ENCODE data around the gene FAM193B. TPM values are rescaled to one million over a fixed set of nuclear protein-coding genes. Genes with fewer than 3 reads are reported as not detected.
A peak's percentile ranks its signal among the peaks of the same experiment; 100 is the strongest.

Gene FAM193B
- total and polyA plus RNA-seq, 9 of the 15 experiments (the other 6 are each of a cell fraction or from before 2014, with no cell fraction given) = 4.4 to 76.4 (median 37.3) TPM

DNA sequence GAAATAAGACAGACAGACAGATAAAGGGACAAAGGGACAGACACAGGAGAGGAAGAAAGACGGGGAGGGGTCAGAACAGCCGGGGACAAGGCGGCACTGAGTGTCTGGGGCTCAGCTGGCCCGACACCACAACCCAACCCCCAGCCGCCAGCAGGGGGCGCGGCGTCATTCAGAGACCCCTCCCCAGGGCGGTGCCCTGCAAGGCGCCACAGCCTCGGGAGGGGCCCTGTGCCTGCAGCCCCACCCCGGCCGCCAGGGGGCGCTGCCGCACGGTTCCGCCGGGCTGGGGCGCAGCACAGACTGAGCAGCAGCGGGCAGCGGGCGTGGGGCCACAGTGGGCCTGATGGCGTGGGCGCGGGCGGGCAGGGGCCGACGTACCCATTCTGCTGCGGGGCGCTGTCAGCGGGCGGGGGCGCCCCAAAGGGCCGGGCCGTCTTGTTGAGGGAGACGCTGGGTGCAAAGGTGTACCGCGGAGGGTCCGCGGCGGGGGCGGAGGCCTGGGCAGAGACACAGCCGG, 62.9 kb downstream of the FAM193B start (continued):
- TF ChIP-seq, protein P1, sequence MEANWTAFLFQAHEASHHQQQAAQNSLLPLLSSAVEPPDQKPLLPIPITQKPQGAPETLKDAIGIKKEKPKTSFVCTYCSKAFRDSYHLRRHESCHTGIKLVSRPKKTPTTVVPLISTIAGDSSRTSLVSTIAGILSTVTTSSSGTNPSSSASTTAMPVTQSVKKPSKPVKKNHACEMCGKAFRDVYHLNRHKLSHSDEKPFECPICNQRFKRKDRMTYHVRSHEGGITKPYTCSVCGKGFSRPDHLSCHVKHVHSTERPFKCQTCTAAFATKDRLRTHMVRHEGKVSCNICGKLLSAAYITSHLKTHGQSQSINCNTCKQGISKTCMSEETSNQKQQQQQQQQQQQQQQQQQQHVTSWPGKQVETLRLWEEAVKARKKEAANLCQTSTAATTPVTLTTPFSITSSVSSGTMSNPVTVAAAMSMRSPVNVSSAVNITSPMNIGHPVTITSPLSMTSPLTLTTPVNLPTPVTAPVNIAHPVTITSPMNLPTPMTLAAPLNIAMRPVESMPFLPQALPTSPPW (CRISPR knock-in tag; IDR thresholded peaks at IDR 0.05) = peak; percentile 92
- TF ChIP-seq SMARCB1 (IDR thresholded peaks at IDR 0.05; ENCODE audit: insufficient read length, low read depth) (peak; percentile 45), ZNF23 (CRISPR knock-in tag; IDR thresholded peaks at IDR 0.05) (no peak), STAT5A (IDR thresholded peaks at IDR 0.05; ENCODE audit: borderline replicate concordance, low read length) (no peak; the same call in 1 of the 2 replicates), BRF1 (IDR thresholded peaks at IDR 0.05; ENCODE audit: borderline replicate concordance, extremely low read depth, insufficient read length) (no peak), DNMT1 (IDR thresholded peaks at IDR 0.05) (no peak), MEIS2 (IDR thresholded peaks at IDR 0.05; ENCODE audit: partially characterized antibody) (peak; percentile 6), CHCHD3 (CRISPR knock-in tag; IDR thresholded peaks at IDR 0.05) (no peak), PRMT5 (CRISPR knock-in tag; IDR thresholded peaks at IDR 0.05) (no peak), ARID1B (IDR thresholded peaks at IDR 0.05) (no peak), DEAF1 (CRISPR knock-in tag; IDR thresholded peaks at IDR 0.05) (peak; percentile 66), ZMIZ1 (IDR thresholded peaks at IDR 0.05; ENCODE audit: low read depth in 2 of 2, low read length in 2 of 2) (0 out of 4 replicates have a peak, but pooled peaks of 1 of the 2 experiments have one; percentile 59), ZNF785 (CRISPR knock-in tag; IDR thresholded peaks at IDR 0.05) (no peak), ZNF384 (IDR thresholded peaks at IDR 0.05; ENCODE audit: low read depth, low read length) (no peak), ZFX (CRISPR knock-in tag; IDR thresholded peaks at IDR 0.05) (0 out of 2 replicates have a peak, but pooled peaks have one; percentile 42), EP300 (IDR thresholded peaks at IDR 0.05; ENCODE audit: low read length) (0 out of 2 replicates have a peak, but pooled peaks have one; percentile 10), ZBTB17 (CRISPR knock-in tag; IDR thresholded peaks at IDR 0.05) (no peak)
- TF ChIP-seq, protein P2, sequence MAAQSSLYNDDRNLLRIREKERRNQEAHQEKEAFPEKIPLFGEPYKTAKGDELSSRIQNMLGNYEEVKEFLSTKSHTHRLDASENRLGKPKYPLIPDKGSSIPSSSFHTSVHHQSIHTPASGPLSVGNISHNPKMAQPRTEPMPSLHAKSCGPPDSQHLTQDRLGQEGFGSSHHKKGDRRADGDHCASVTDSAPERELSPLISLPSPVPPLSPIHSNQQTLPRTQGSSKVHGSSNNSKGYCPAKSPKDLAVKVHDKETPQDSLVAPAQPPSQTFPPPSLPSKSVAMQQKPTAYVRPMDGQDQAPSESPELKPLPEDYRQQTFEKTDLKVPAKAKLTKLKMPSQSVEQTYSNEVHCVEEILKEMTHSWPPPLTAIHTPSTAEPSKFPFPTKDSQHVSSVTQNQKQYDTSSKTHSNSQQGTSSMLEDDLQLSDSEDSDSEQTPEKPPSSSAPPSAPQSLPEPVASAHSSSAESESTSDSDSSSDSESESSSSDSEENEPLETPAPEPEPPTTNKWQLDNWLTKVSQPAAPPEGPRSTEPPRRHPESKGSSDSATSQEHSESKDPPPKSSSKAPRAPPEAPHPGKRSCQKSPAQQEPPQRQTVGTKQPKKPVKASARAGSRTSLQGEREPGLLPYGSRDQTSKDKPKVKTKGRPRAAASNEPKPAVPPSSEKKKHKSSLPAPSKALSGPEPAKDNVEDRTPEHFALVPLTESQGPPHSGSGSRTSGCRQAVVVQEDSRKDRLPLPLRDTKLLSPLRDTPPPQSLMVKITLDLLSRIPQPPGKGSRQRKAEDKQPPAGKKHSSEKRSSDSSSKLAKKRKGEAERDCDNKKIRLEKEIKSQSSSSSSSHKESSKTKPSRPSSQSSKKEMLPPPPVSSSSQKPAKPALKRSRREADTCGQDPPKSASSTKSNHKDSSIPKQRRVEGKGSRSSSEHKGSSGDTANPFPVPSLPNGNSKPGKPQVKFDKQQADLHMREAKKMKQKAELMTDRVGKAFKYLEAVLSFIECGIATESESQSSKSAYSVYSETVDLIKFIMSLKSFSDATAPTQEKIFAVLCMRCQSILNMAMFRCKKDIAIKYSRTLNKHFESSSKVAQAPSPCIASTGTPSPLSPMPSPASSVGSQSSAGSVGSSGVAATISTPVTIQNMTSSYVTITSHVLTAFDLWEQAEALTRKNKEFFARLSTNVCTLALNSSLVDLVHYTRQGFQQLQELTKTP (IDR thresholded peaks at IDR 0.05; ENCODE audit: low read depth in 1 of 2, partially characterized antibody in 2 of 2) = no peak

Data from K562 (cell line).